ENCODE results near the gene FASTKD2. TPM values are rescaled to one million over a fixed set of nuclear protein-coding genes. Genes with fewer than 3 reads are reported as not detected.
A peak's percentile ranks its signal among the peaks of the same experiment; 100 is the strongest.

Gene FASTKD2
- total RNA-seq, 3 donors from 2014 or later (not counting 1 experiment from before 2014, with no cell fraction given), result 15.9 to 21.6 (median 17.0) TPM

DNA sequence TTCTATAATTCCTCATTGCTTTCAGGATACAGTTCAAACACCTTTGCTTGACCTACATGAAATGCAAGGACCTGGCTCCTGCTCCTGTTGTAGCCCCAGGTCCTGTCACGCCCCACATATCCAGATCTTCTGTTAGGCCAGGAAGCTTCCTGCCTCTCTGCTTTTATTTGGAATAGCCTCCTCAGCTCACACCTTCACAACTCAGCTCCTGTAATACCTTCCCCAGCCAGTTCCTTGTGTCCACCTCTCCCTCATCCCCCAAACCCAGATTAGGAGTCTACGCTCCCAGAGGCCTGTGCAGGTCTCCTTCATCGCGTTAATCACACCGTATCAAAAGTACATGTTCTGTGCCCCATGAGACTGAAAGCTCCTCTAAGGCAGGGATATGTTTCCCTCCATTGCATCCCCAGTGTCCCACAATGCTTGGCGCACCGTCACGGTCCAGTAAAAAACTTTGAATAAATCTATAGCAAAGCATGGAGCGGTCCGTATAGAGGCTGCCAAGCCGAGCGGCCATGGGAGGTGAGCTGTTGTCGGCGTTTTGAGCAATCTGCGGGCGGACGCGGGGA is 649 bp upstream of the FASTKD2 start:
- H3K27ac ChIP-seq (ENCODE audit: low read length), result peak overlapping the region; percentile 86
- Mint-ChIP-seq H3K27ac (peak overlapping the region in 1 of 2 donors; percentile 92), H3K36me3 (no peaks in the 10 kb centered on the region), H3K9me3 (no peaks in the 10 kb centered on the region), H3K4me3 (peak overlapping the region; percentile 91), H3K4me1 (peaks cover 18 to 22% of the 10 kb centered on the region in 2 donors), H3K27me3 (ENCODE audit: low read depth in 2 of 2) (peaks cover 0 to 2% of the 10 kb centered on the region in 2 donors)
- DNase-seq (no peak), ATAC-seq (no peak)
- TF ChIP-seq, protein P1, sequence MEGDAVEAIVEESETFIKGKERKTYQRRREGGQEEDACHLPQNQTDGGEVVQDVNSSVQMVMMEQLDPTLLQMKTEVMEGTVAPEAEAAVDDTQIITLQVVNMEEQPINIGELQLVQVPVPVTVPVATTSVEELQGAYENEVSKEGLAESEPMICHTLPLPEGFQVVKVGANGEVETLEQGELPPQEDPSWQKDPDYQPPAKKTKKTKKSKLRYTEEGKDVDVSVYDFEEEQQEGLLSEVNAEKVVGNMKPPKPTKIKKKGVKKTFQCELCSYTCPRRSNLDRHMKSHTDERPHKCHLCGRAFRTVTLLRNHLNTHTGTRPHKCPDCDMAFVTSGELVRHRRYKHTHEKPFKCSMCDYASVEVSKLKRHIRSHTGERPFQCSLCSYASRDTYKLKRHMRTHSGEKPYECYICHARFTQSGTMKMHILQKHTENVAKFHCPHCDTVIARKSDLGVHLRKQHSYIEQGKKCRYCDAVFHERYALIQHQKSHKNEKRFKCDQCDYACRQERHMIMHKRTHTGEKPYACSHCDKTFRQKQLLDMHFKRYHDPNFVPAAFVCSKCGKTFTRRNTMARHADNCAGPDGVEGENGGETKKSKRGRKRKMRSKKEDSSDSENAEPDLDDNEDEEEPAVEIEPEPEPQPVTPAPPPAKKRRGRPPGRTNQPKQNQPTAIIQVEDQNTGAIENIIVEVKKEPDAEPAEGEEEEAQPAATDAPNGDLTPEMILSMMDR (IDR thresholded peaks at IDR 0.05), result no peak
- peaks cover 12% of the 10 kb centered on the region for H3K36me3 ChIP-seq (ENCODE audit: control insufficient read depth, insufficient read depth, low read length)
- peak overlapping the region; percentile 54 for H3K4me3 ChIP-seq (ENCODE audit: low read length)
- peaks cover 11% of the 10 kb centered on the region for H3K4me1 ChIP-seq (ENCODE audit: control insufficient read depth, insufficient read depth, low read length)
- no peaks in the 10 kb centered on the region for H3K9me3 ChIP-seq (ENCODE audit: control insufficient read depth, insufficient read depth, low read length)
- intact Hi-C loops (cut with micrococcal nuclease), result loop anchor here (1.0 to 5.0 kb wide), 4 partner anchors 16 to 863 kb away; partner anchors contain the start of genes CREB1, KLF7 and METTL21A
- peaks cover 2% of the 10 kb centered on the region for H3K27me3 ChIP-seq (ENCODE audit: control insufficient read depth, insufficient read depth, low read length)
- 11% methylated on average over 18 of the region's 18 CpGs for WGBS (ENCODE audit: insufficient coverage)

GRCh38 chr2:206766057-206766930 is 888 bp downstream of the FASTKD2 start:
- Histone ChIP-seq H3K4me1 (ENCODE audit: control insufficient read depth, insufficient read depth, low read length) (peaks cover 11% of the 10 kb centered on the region), H3K4me3 (ENCODE audit: low read length) (peak overlapping the region; percentile 54), H3K27me3 (ENCODE audit: control insufficient read depth, insufficient read depth, low read length) (peaks cover 2% of the 10 kb centered on the region), H3K36me3 (ENCODE audit: control insufficient read depth, insufficient read depth, low read length) (peaks cover 22% of the 10 kb centered on the region), H3K9me3 (ENCODE audit: control insufficient read depth, insufficient read depth, low read length) (no peaks in the 10 kb centered on the region), H3K27ac (ENCODE audit: low read length) (peak overlapping the region; percentile 86)
- peaks cover 0 to 2% of the 10 kb centered on the region in 2 donors for H3K27me3 Mint-ChIP-seq (ENCODE audit: low read depth in 2 of 2)
- H3K9me3 Mint-ChIP-seq, result no peaks in the 10 kb centered on the region
- H3K4me3 Mint-ChIP-seq, result peak overlapping the region; percentile 91
- WGBS (ENCODE audit: insufficient coverage), result 22% methylated on average over 5 of the region's 12 CpGs
- ATAC-seq, result no peak
- intact Hi-C loops (cut with micrococcal nuclease), result loop anchor here (5.0 kb wide), 2 partner anchors 401 to 861 kb away; partner anchors contain the start of genes KLF7 and METTL21A
- DNase-seq, result no peak
- H3K36me3 Mint-ChIP-seq, result no peaks in the 10 kb centered on the region
- peaks cover 19 to 22% of the 10 kb centered on the region in 2 donors for H3K4me1 Mint-ChIP-seq
- H3K27ac Mint-ChIP-seq, result peak overlapping the region in 1 of 2 donors; percentile 92
- TF ChIP-seq, protein P1 (IDR thresholded peaks at IDR 0.05), result no peak

GRCh38 chr2:206774871-206775270 is 9.5 kb downstream of the FASTKD2 start:
- H3K27me3 ChIP-seq (ENCODE audit: control insufficient read depth, insufficient read depth, low read length), result no peaks in the 10 kb centered on the region
- Mint-ChIP-seq H3K36me3 (peaks cover 20% of the 10 kb centered on the region), H3K4me3 (no peak overlapping the region), H3K4me1 (peaks cover 28 to 42% of the 10 kb centered on the region in 2 donors), H3K9me3 (no peaks in the 10 kb centered on the region), H3K27me3 (ENCODE audit: low read depth in 2 of 2) (no peaks in the 10 kb centered on the region), H3K27ac (peak overlapping the region in 1 of 2 donors; percentile 15)
- TF ChIP-seq, protein P1 (IDR thresholded peaks at IDR 0.05), result no peak
- H3K4me1 ChIP-seq (ENCODE audit: control insufficient read depth, insufficient read depth, low read length), result no peaks in the 10 kb centered on the region
- intact Hi-C loops (cut with micrococcal nuclease), result no loop called here
- no peak overlapping the region for H3K4me3 ChIP-seq (ENCODE audit: low read length)
- WGBS (ENCODE audit: insufficient coverage), result no CpG with 5 or more reads among the region's 1 CpG
- ATAC-seq (no peak), DNase-seq (no peak)
- peaks cover 69% of the 10 kb centered on the region for H3K36me3 ChIP-seq (ENCODE audit: control insufficient read depth, insufficient read depth, low read length)
- H3K27ac ChIP-seq (ENCODE audit: low read length), result no peak overlapping the region
- no peaks in the 10 kb centered on the region for H3K9me3 ChIP-seq (ENCODE audit: control insufficient read depth, insufficient read depth, low read length)

Data from natural killer cell (primary cell).